ENCODE results near the gene IFNA14.
"Not testable (repeated sequence)": the region's sequence is repeated elsewhere in the genome, so short reads cannot be mapped to it uniquely, and the experiment has no call there.

IFNA14 gene

DNA sequence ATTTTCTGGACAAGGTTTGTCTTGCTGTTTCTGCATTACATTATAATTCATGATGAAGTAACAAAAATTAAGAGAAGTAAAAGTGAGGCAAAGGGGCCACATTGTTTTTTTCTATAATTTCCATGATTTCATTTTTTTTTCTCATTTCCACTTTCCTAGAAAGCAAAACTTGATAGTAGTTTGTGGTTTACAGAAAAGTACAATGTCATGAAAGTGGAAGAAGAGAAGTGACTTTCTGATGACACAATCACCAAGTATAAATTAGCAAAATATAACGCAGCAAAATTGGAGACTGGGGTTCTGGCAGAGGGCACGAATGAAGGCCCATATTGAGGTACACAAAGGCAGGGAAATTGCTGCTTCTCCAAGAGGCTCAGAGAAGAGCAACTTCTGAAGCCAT lies 5.0 kb upstream of the IFNA14 start:
- H3K4me1 ChIP-seq, result no peaks in the 10 kb centered on the region
- H3K27me3 ChIP-seq (ENCODE audit: control insufficient read depth, insufficient read depth, low read length), result no peaks in the 10 kb centered on the region
- no peak overlapping the region for H3K27ac ChIP-seq
- no peak overlapping the region for H3K4me3 ChIP-seq (ENCODE audit: low read depth, low read length)
- H2AFZ ChIP-seq, result no peak overlapping the region
- H3K9ac ChIP-seq, result no peak overlapping the region
- no peak overlapping the region for H3K4me2 ChIP-seq (ENCODE audit: low read length)
- H3K79me2 ChIP-seq, result no peaks in the 10 kb centered on the region
- no peaks in the 10 kb centered on the region for H3K36me3 ChIP-seq (ENCODE audit: control insufficient read depth, insufficient read depth, low read length)
- TF ChIP-seq, protein P1, sequence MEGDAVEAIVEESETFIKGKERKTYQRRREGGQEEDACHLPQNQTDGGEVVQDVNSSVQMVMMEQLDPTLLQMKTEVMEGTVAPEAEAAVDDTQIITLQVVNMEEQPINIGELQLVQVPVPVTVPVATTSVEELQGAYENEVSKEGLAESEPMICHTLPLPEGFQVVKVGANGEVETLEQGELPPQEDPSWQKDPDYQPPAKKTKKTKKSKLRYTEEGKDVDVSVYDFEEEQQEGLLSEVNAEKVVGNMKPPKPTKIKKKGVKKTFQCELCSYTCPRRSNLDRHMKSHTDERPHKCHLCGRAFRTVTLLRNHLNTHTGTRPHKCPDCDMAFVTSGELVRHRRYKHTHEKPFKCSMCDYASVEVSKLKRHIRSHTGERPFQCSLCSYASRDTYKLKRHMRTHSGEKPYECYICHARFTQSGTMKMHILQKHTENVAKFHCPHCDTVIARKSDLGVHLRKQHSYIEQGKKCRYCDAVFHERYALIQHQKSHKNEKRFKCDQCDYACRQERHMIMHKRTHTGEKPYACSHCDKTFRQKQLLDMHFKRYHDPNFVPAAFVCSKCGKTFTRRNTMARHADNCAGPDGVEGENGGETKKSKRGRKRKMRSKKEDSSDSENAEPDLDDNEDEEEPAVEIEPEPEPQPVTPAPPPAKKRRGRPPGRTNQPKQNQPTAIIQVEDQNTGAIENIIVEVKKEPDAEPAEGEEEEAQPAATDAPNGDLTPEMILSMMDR (IDR thresholded peaks at IDR 0.05), result no peak
- no peaks in the 10 kb centered on the region for H3K9me3 ChIP-seq (ENCODE audit: control insufficient read depth, low read length)

DNA sequence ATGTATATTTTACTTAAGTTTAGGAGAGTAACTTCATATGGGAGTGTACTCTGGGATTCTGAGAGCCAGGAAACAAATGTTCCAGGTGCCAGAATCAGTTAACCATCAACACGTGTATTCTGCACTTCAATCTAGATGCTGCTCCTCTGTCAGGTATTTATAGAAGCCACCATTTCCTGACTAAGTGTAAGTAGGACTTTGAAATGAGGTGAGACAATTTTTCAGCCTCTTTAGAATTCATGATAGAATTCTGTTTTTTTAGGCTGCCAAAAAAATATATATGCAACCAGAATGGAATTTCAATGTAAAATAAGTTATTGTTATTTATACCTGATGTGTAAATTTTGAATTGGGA lies 3.5 kb downstream of the IFNA14 start:
- not testable (repeated sequence) for H3K9ac ChIP-seq; H3K36me3 ChIP-seq (ENCODE audit: control insufficient read depth, insufficient read depth, low read length); H2AFZ ChIP-seq; H3K27me3 ChIP-seq (ENCODE audit: control insufficient read depth, insufficient read depth, low read length); H3K4me2 ChIP-seq (ENCODE audit: low read length); H3K79me2 ChIP-seq; H3K4me1 ChIP-seq; H3K27ac ChIP-seq; H3K9me3 ChIP-seq (ENCODE audit: control insufficient read depth, low read length); H3K4me3 ChIP-seq (ENCODE audit: low read depth, low read length)

DNA sequence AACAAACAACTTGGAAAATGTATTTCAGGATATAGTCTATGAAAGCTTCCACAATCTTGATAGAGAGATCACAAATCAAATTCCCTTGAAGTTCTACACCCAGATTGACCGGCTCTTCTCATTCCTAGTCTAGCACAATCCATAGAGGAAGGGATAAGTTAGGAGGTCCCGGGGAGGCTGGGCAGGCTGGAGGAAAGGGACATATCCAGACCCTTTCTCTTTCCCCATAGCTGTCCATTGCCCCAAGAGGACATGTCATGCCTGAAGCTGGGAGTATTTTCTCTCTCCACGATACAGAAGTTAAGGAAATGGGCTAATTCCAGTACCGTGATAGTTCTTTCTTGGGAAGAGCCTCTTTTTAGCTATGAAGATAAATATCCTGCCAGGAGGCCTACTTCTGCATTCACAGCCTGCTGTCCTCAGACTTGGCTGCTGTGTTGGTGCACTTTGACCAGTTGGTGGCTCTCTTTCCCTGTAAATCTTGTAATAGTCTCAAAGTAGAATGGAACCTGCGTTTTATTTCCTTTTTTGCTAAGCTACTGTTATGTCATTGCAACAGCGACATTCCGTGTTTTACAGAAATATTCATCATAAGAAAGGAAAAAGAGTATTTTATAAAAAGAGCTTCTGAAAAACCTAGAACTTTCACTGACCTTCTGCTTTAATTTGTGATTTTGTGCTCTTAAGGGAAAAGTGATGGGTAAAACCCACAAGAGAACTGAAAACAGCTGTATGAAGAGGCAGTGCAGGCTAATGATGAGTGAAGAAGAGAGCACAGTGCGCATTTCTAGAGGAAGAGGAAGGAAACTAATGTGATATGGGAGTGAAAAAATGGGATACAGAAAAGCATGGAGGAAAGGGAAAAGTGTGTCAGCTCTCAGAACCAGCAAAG lies 4.1 kb downstream of the IFNA14 start:
- not testable (repeated sequence) for H3K27ac ChIP-seq; H3K4me3 ChIP-seq (ENCODE audit: low read depth, low read length); H3K4me2 ChIP-seq (ENCODE audit: low read length); H3K9ac ChIP-seq; H3K79me2 ChIP-seq; H3K4me1 ChIP-seq; H3K27me3 ChIP-seq (ENCODE audit: control insufficient read depth, insufficient read depth, low read length); H3K9me3 ChIP-seq (ENCODE audit: control insufficient read depth, low read length); H3K36me3 ChIP-seq (ENCODE audit: control insufficient read depth, insufficient read depth, low read length); H2AFZ ChIP-seq

DNA sequence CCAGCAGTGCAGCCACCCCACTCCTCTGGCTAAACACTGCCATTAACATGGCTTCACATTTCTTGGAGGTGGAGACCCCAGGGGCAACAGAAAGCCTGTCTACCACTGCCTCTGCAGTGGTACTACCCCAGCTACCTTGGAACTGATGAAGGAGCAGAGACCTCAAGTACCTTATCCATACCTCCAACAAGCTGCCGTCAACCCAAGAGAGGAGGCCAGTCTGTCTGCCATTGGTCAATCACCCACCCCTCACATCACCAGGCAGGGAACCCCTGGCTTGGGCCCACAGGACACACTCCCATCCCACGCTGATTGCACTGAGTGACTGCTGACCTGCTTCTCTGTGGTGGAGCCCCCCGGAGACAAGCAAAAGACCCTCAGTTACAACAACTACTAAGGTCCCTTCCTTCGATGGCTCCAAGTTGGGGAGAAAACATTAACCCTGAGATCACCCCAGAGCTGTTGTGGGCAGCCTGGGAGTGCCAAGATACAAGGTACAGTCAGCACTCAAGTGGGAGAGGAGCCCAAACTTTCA lies 5.6 kb downstream of the IFNA14 start:
- TF ChIP-seq, protein P1 (IDR thresholded peaks at IDR 0.05), result no peak
- Histone ChIP-seq H2AFZ (no peak overlapping the region), H3K36me3 (ENCODE audit: control insufficient read depth, insufficient read depth, low read length) (no peaks in the 10 kb centered on the region), H3K27ac (no peak overlapping the region), H3K27me3 (ENCODE audit: control insufficient read depth, insufficient read depth, low read length) (no peaks in the 10 kb centered on the region), H3K9ac (no peak overlapping the region), H3K9me3 (ENCODE audit: control insufficient read depth, low read length) (no peaks in the 10 kb centered on the region), H3K4me1 (no peaks in the 10 kb centered on the region), H3K4me3 (ENCODE audit: low read depth, low read length) (no peak overlapping the region), H3K79me2 (no peaks in the 10 kb centered on the region), H3K4me2 (ENCODE audit: low read length) (no peak overlapping the region)

GRCh38 chr9:21233258-21233657 lies 6.5 kb downstream of the IFNA14 start:
- Histone ChIP-seq H2AFZ (no peak overlapping the region), H3K4me2 (ENCODE audit: low read length) (no peak overlapping the region), H3K4me3 (ENCODE audit: low read depth, low read length) (no peak overlapping the region), H3K4me1 (no peaks in the 10 kb centered on the region), H3K79me2 (no peaks in the 10 kb centered on the region), H3K36me3 (ENCODE audit: control insufficient read depth, insufficient read depth, low read length) (no peaks in the 10 kb centered on the region), H3K27ac (no peak overlapping the region), H3K9me3 (ENCODE audit: control insufficient read depth, low read length) (no peaks in the 10 kb centered on the region), H3K27me3 (ENCODE audit: control insufficient read depth, insufficient read depth, low read length) (no peaks in the 10 kb centered on the region), H3K9ac (no peak overlapping the region)
- TF ChIP-seq, protein P1 (IDR thresholded peaks at IDR 0.05), result no peak
